Right hindlimb (tissue), 1 donor: ENCODE measurements around the gene GBP6.
"Not testable (repeated sequence)": the region's sequence is repeated elsewhere in the genome, so short reads cannot be mapped to it uniquely, and the experiment has no call there.

ENCODE experiments used
- DNase-seq: peaks from one replicate; pipeline ENCODE4 v3.0.0-alpha.2; 2018

Gene GBP6

DNA sequence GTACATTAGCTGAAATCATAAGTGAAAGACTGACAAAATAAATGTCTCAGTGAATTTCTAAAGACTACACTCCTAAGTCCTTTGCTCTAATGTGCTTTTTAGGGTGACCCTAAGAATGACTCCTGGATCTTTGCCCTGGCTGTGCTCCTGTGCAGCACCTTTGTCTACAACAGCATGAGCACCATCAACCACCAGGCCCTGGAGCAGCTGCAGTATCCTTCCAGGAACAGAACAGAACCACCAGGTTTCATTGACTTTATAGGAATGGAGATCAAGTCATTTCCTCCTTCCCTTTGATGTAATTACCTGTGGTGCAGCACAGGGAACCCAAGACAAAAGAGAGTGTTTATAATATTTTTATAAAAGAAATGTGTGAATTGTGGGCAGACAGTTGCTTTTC is 14.1 kb downstream of the GBP6 start:
- no peak for DNase-seq

- DNase-seq = no peak
Observed at GRCh38 chr1:89381618-89382017, 17.8 kb downstream of the GBP6 start.

- DNase-seq = no peak
Observed at GRCh38 chr1:89382479-89382878, 18.6 kb downstream of the GBP6 start.

GRCh38 chr1:89383185-89383584 is 19.3 kb downstream of the GBP6 start:
- DNase-seq = no peak

- DNase-seq = no peak
Observed at GRCh38 chr1:89390707-89391106, 26.8 kb downstream of the GBP6 start.

DNA sequence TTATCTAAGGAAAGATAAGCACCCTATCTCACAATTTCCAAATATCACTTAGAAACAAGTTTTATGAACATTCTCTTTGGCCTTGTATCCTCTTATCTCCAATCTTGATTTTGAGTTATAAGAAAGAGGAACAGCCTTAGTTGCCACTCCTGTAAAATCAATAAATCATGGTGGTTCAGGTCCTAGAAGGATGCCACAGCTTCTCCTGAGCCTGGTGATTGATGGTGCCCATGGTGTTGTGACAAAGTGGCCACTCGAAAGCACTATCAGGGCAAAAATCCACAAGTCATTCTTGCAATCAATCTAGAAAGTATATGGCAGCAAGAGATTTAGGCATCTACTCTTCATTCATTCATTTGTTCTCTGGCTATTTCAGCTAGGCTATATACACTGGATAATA is 27.8 kb downstream of the GBP6 start:
- DNase-seq = no peak

- DNase-seq = no peak
Observed at GRCh38 chr1:89394851-89395250, 31.0 kb downstream of the GBP6 start.

GRCh38 chr1:89396902-89397301 is 33.0 kb downstream of the GBP6 start:
- no peak for DNase-seq

GRCh38 chr1:89405275-89405929 is 41.5 kb downstream of the GBP6 start:
- DNase-seq = no peak

DNA sequence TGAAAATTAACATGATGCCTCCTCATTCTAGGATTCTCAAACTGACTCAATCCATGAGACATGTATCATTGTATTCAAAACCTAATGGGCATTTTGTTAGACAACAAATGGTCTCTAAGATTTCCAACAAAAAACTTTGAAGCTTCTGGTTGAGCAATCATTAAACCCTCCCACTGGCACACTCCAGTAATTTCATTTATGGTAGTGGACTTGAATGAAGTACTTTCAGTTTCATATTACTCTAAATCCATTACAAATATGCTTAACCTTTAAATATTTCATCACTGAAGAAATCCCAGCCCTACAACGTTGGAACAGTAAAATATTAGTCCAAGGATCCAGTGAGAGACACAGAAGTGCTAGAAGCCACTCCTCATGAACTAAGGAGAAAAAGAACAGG is 43.5 kb downstream of the GBP6 start:
- no peak for DNase-seq

GRCh38 chr1:89407768-89408167 is 43.9 kb downstream of the GBP6 start:
- DNase-seq = not testable (repeated sequence)

- DNase-seq = no peak
Observed at GRCh38 chr1:89425056-89425455, 61.2 kb downstream of the GBP6 start.

DNA sequence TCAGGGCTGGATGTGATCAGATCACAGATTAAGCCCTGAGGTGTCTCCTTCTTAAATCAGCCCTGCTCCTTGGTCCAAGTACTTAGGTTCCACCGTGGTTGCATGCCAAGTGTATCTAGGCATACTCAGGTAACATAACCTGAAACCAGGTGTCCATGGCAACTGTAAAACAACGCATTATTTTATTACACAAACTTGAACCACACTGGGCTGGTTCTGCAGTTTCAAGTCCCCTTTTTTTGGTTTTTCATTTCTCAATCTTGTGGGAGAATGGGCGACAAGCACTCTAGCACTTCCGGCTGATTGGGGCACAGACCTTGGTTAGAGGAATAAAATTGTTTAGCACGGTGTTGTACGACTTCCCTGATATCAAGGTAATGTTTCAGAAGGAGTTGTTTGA is 65.2 kb downstream of the GBP6 start:
- DNase-seq = no peak

DNA sequence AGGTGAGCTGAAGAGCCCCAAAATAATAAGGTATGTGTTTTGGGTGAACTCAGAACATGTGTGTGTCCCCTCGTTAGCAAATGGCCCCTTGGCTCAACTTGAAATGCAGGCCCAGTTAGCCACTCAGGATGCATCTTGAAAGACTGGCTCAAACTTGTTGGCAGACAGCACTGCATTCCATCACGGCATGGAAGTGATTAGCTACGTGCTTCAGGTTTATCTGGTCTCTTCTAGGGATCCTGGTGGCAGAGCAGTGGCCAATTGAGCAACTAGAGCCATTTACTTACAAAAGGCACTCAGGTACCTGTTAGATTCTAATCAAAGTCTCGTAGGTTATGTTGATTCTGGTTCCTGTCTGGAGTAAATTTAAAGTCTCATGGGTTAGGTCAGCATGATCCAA is 65.8 kb downstream of the GBP6 start:
- DNase-seq = not testable (repeated sequence)

DNA sequence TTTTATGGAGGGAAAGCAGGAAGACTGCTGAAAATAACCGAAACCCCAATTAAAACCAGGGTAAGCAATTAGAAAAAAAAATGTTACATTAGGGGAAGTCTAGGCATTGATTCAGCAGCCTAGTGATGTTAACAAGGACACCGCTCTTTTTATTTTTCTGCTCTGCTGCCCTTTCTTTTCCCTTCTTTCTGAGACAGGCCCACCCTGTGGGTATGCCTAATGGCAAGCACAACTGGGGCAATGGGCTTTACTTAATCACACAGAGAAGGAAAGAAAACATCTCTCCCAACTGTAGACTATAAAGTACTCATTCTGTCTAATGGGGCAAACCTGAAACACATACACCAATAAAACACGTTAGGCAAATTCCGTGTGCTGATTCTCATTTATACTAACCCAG is 69.6 kb downstream of the GBP6 start:
- no peak for DNase-seq

- not testable (repeated sequence) for DNase-seq
Observed at GRCh38 chr1:89434058-89434780, 70.4 kb downstream of the GBP6 start.
